Transverse colon (tissue), 4 donors: Measurements from ENCODE around the gene PGGHG.
A peak's percentile ranks its signal among the peaks of the same experiment; 100 is the strongest.

Experiments used
- POLR2AphosphoS5 ChIP-seq, 3 donors: sonication (generic); formaldehyde crosslinking; IDR thresholded peaks; one replicate each; pipeline ENCODE4 v1.6.1; 2016; ENCODE audit warnings: antibody characterized with exemption in 3 of 3
- TF ChIP-seq, protein P1 (sequence below), 5 experiments: fragments of 200-600 bp in 3 of 5; fragments of 450-650 bp in 2 of 5; sonication (generic) in 3 of 5; IDR thresholded peaks; 1 replicate in 2 of 5; 2 replicates in 3 of 5; pipeline ENCODE4 v1.5.1; 2016 to 2017; ENCODE audit warnings: antibody characterized with exemption in 5 of 5, inconsistent platforms in 3 of 5, mild to moderate bottlenecking in 2 of 5, moderate library complexity in 1 of 5

DNA sequence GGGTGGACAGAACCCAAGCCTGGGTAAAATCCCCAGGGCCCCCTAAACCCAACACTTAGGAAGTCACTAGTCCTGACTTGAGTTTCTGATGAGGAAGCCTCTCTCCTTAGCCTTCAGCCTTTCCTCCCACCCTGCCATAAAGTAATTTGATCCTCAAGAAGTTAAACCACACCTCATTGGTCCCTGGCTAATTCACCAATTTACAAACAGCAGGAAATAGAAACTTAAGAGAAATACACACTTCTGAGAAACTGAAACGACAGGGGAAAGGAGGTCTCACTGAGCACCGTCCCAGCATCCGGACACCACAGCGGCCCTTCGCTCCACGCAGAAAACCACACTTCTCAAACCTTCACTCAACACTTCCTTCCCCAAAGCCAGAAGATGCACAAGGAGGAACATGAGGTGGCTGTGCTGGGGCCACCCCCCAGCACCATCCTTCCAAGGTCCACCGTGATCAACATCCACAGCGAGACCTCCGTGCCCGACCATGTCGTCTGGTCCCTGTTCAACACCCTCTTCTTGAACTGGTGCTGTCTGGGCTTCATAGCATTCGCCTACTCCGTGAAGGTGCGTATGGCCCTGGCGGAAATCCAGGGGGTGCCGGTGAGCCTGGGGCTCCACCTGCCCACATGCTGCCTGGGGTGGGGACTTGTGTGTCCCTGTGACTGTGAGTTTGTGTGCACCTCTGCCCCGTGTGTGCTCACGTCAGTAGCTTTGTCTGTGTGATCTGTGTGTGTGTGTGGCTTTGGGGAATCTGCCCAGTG is 25.0 kb downstream of the PGGHG start, which contains the start of gene IFITM1:
- TF ChIP-seq, protein P1, sequence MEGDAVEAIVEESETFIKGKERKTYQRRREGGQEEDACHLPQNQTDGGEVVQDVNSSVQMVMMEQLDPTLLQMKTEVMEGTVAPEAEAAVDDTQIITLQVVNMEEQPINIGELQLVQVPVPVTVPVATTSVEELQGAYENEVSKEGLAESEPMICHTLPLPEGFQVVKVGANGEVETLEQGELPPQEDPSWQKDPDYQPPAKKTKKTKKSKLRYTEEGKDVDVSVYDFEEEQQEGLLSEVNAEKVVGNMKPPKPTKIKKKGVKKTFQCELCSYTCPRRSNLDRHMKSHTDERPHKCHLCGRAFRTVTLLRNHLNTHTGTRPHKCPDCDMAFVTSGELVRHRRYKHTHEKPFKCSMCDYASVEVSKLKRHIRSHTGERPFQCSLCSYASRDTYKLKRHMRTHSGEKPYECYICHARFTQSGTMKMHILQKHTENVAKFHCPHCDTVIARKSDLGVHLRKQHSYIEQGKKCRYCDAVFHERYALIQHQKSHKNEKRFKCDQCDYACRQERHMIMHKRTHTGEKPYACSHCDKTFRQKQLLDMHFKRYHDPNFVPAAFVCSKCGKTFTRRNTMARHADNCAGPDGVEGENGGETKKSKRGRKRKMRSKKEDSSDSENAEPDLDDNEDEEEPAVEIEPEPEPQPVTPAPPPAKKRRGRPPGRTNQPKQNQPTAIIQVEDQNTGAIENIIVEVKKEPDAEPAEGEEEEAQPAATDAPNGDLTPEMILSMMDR (IDR thresholded peaks at IDR 0.05), result peak in 1 of 5 experiments; percentile 17
- TF ChIP-seq POLR2AphosphoS5 (IDR thresholded peaks at IDR 0.05), result peak; percentile 82 to 88 (median 83)
